Measurements from ENCODE around the gene RPAP2. TPM values are rescaled to one million over a fixed set of nuclear protein-coding genes. Genes with fewer than 3 reads are reported as not detected.

Gene RPAP2
- total and polyA plus RNA-seq, 10 of the 15 experiments (the other 5 are each of a cell fraction or from before 2014, with no cell fraction given), result 11.4 to 39.5 (median 21.7) TPM

GRCh38 chr1:92291372-92291999, 7.4 kb upstream of the RPAP2 start:
- Histone ChIP-seq H3K27me3 (replicated peaks in 1 of 2; ENCODE audit: control insufficient read depth in 2 of 2, insufficient read depth in 2 of 2, low read length in 1 of 2) (no peaks in the 10 kb centered on the region), H3K27ac (ENCODE audit: control insufficient read depth, insufficient read depth) (no peak overlapping the region), H3K9me3 (replicated peaks; ENCODE audit: control insufficient read depth, insufficient read depth, low read length) (no peaks in the 10 kb centered on the region), H3K36me3 (ENCODE audit: control insufficient read depth in 2 of 2, insufficient read depth in 2 of 2, low read length in 1 of 2) (peaks cover 0 to 2% of the 10 kb centered on the region in 2 experiments; a peak in 1 of 4 replicates), H3K4me1 (ENCODE audit: control insufficient read depth, insufficient read depth, low read length) (no peaks in the 10 kb centered on the region), H2AFZ (ENCODE audit: control insufficient read depth, low read depth, low read length) (no peak overlapping the region), H3K79me2 (ENCODE audit: control insufficient read depth, insufficient read depth, low read length) (no peaks in the 10 kb centered on the region), H3K9ac (ENCODE audit: control insufficient read depth, insufficient read depth, low read length) (no peak overlapping the region), H3K4me3 (no peak overlapping the region), H4K20me1 (ENCODE audit: control insufficient read depth, insufficient read depth) (no peaks in the 10 kb centered on the region), H3K4me2 (ENCODE audit: control insufficient read depth, insufficient read depth) (no peak overlapping the region)
- 92% methylated on average over 3 of the region's 3 CpGs for WGBS (ENCODE audit: insufficient coverage, insufficient replicate concordance, low lambda C conversion rate, missing lambda C conversion rate)
- ChIA-PET RAD21 (ENCODE audit: unreplicated experiment) (interaction anchor here (0.6 to 2.1 kb wide), 6 partner anchors 16 to 351 kb away, joined by 3 to 15 read pairs (median 3); no protein-coding TSS in a partner anchor), SMC1A (ENCODE audit: uncharacterized antibody, unreplicated experiment) (interaction anchor here (0.8 to 2.1 kb wide), 10 partner anchors 9 to 364 kb away, joined by 3 to 7 read pairs (median 3); no protein-coding TSS in a partner anchor), CTCF (interaction anchor here (0.5 to 1.9 kb wide), 35 partner anchors 9 to 1353 kb away, joined by 3 to 14 read pairs (median 4); no protein-coding TSS in a partner anchor), POLR2A (no interaction called here)
- no peak for DNase-seq (ENCODE audit: low read depth, low spot score)
- BruUV-seq (replicated peaks), result no TSS peak
- in situ Hi-C loops (cut with MboI) (no loop called here), intact Hi-C loops (cut with micrococcal nuclease; ENCODE audit: unreplicated experiment) (loop anchor here (5.0 to 10.0 kb wide), 2 partner anchors 359 to 787 kb away; partner anchors contain the start of gene CDC7)
- FAIRE-seq, result peak; percentile 44
- TF ChIP-seq SMC3 (IDR thresholded peaks at IDR 0.05; ENCODE audit: borderline replicate concordance, low read length) (peak; percentile 30; the same call in 1 of the 2 replicates), RAD21 (IDR thresholded peaks at IDR 0.05; ENCODE audit: insufficient read depth, low read depth, low read length) (peak; percentile 58), JUND (IDR thresholded peaks at IDR 0.05; ENCODE audit: low read depth, low read length) (no peak), ETV6 (conservative IDR thresholded peaks at IDR 0.05 in 1 of 2, IDR thresholded peaks at IDR 0.05 in 1 of 2; ENCODE audit: borderline replicate concordance in 1 of 2, low read depth in 1 of 2) (no peak), CTCF (IDR thresholded peaks at IDR 0.05 in 2 of 3, conservative IDR thresholded peaks at IDR 0.05 in 1 of 3; ENCODE audit: control insufficient read depth in 2 of 3, extremely low read depth in 1 of 3, insufficient read depth in 1 of 3, low read depth in 3 of 3, low read length in 3 of 3) (peak; percentile 54 to 72 (median 56); a peak in 5 of 6 replicates), SMARCA5 (IDR thresholded peaks at IDR 0.05) (peak; percentile 51; the same call in 1 of the 2 replicates)
- ATAC-seq, result peak; percentile 86
